ENCODE results near the gene BAZ1A. TPM values are rescaled to one million over a fixed set of nuclear protein-coding genes. Genes with fewer than 3 reads are reported as not detected.

Gene BAZ1A
- total and polyA plus RNA-seq, 7 donors: 7.5 to 28.3 (median 15.4) TPM

DNA sequence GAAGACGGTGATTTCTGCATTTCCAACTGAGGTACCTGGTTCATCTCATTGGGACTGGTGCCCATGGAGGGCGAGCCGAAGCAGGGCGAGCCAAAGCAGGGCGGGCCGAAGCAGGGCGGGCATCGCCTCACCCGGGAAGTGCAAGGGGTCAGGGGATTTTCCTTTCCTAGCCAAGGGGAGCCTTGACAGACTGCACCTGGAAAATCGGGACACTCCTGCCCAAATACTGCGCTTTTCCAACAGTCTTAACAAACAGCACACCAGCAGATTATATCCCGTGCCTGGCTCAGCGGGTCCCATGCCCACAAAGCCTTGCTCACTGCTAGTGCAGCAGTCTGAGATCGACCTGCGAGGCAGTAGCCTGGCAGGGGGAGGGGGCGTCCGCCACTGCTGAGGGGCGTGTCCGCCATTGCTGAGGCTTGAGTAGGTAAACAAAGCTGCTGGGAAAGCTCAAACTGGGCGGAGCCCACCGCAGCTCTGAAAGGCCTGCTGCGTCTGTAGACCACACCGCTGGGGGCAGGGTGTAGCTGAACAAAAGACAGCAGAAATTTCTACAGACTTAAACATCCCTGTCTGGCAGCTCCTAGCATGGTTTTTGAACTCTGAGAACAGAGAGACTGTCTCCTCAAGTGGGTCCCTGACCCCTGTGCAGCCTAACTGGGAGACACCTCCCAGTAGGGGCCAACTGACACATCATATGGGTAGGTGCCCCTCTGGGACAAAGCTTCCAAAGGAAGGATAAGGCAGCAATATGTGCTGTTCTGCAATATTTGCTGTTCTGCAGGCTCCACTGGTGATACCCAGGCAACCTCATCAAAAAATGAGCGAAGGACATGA is 77.2 kb downstream of the BAZ1A start:
- Histone ChIP-seq H3K9me3 (no peaks in the 10 kb centered on the region), H3K4me3 (no peak overlapping the region), H3K27me3 (ENCODE audit: insufficient read depth in 3 of 3, low read length in 2 of 3) (no peaks in the 10 kb centered on the region), H3K36me3 (ENCODE audit: insufficient read depth in 1 of 2, low read depth in 1 of 2) (peaks cover 8 to 85% of the 10 kb centered on the region in 2 donors), H3K27ac (no peak overlapping the region), H3K4me1 (no peaks in the 10 kb centered on the region)
- TF ChIP-seq, protein P1, sequence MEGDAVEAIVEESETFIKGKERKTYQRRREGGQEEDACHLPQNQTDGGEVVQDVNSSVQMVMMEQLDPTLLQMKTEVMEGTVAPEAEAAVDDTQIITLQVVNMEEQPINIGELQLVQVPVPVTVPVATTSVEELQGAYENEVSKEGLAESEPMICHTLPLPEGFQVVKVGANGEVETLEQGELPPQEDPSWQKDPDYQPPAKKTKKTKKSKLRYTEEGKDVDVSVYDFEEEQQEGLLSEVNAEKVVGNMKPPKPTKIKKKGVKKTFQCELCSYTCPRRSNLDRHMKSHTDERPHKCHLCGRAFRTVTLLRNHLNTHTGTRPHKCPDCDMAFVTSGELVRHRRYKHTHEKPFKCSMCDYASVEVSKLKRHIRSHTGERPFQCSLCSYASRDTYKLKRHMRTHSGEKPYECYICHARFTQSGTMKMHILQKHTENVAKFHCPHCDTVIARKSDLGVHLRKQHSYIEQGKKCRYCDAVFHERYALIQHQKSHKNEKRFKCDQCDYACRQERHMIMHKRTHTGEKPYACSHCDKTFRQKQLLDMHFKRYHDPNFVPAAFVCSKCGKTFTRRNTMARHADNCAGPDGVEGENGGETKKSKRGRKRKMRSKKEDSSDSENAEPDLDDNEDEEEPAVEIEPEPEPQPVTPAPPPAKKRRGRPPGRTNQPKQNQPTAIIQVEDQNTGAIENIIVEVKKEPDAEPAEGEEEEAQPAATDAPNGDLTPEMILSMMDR (IDR thresholded peaks at IDR 0.05): no peak
- DNase-seq (no peak), ATAC-seq (no peak)
- 91 to 98% (median 97%) methylated on average over 24 of the region's 24 CpGs for whole genome bisulfite sequencing, 3 donors
- intact Hi-C loops (cut with DNase I): no loop called here

DNA sequence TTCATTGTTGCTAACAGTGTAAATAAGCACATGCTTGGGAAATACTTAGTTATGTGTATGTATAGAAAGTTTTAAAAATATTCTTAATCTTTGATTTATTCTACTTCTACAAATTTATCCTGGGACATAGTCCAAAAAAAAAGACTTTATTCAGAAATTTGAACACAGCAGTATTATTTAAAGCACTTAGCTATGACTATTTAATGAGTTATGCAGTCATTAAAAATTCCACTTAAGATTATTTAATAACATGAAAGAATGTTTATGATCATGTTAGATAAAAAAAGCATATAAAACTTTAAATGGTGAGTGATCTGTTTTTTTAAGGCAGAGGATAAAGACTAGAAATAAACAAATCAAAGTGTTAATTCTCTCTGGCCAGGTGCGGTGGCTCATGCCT is 78.3 kb downstream of the BAZ1A start:
- WGBS, 3 donors: 80 to 90% (median 86%) methylated on average over 1 of the region's 1 CpG
- DNase-seq: no peak
- no peak for ATAC-seq
- H3K4me1 ChIP-seq: no peaks in the 10 kb centered on the region
- H3K27me3 ChIP-seq (ENCODE audit: insufficient read depth in 3 of 3, low read length in 2 of 3): no peaks in the 10 kb centered on the region
- intact Hi-C loops (cut with DNase I): no loop called here
- TF ChIP-seq, protein P1 (IDR thresholded peaks at IDR 0.05): no peak
- peaks cover 7 to 85% of the 10 kb centered on the region in 2 donors for H3K36me3 ChIP-seq (ENCODE audit: insufficient read depth in 1 of 2, low read depth in 1 of 2)
- H3K4me3 ChIP-seq: no peak overlapping the region
- no peaks in the 10 kb centered on the region for H3K9me3 ChIP-seq
- no peak overlapping the region for H3K27ac ChIP-seq

DNA sequence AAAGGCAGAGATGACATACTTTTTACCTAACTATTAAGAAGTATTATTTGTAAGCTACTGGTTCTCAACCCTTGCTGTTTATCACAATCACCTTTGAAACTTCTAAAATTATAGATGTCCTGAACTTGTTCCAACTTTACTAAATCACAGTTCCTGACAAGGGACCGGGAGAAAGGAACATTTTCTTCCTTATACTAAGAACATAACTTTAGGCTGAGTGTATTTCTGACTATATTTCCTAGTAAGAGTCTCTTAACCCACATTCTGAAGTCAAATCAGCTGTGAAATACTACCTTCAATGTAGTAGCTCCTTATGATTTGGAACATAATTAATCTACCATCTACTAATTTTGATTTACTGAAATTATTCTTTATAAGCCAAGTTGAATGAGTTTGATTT is 80.2 kb downstream of the BAZ1A start:
- Histone ChIP-seq H3K36me3 (ENCODE audit: insufficient read depth in 1 of 2, low read depth in 1 of 2) (peaks cover 6 to 86% of the 10 kb centered on the region in 2 donors), H3K9me3 (no peaks in the 10 kb centered on the region), H3K4me1 (no peaks in the 10 kb centered on the region), H3K4me3 (no peak overlapping the region), H3K27me3 (ENCODE audit: insufficient read depth in 3 of 3, low read length in 2 of 3) (no peaks in the 10 kb centered on the region), H3K27ac (no peak overlapping the region)
- intact Hi-C loops (cut with DNase I): no loop called here
- no peak for DNase-seq
- TF ChIP-seq, protein P1 (IDR thresholded peaks at IDR 0.05): no peak
- ATAC-seq: no peak
- WGBS, 3 donors: 17 to 40% (median 26%) methylated on average over 1 of the region's 1 CpG

DNA sequence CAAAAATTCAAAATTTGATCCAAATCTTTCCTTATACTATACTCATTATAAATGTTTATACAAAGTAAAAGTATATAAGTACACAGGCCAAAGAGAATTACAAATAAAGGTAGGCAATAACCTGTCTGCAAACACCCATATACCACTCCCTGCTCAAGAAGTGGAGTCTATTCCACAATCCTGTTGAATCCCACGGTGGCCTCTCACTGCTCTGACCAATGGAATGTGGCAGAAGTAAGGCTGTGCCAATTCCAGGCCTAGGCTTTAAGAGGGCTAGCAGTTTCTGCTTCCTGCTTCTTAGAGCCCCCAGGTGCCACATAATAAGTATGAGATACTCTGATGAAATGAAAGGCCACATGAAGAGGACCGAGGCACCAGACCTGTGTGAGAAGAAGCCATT is 80.9 kb downstream of the BAZ1A start:
- 75 to 81% (median 77%) methylated on average over 2 of the region's 2 CpGs for WGBS, 3 donors
- Histone ChIP-seq H3K27me3 (ENCODE audit: insufficient read depth in 3 of 3, low read length in 2 of 3) (no peaks in the 10 kb centered on the region), H3K36me3 (ENCODE audit: insufficient read depth in 1 of 2, low read depth in 1 of 2) (peaks cover 6 to 86% of the 10 kb centered on the region in 2 donors), H3K27ac (no peak overlapping the region), H3K9me3 (no peaks in the 10 kb centered on the region), H3K4me1 (no peaks in the 10 kb centered on the region), H3K4me3 (no peak overlapping the region)
- DNase-seq (no peak), ATAC-seq (no peak)
- intact Hi-C loops (cut with DNase I): no loop called here
- TF ChIP-seq, protein P1 (IDR thresholded peaks at IDR 0.05): no peak
